ENCODE results near the gene SRP72. TPM values are rescaled to one million over a fixed set of nuclear protein-coding genes. Genes with fewer than 3 reads are reported as not detected.

The SRP72 gene, protein sequence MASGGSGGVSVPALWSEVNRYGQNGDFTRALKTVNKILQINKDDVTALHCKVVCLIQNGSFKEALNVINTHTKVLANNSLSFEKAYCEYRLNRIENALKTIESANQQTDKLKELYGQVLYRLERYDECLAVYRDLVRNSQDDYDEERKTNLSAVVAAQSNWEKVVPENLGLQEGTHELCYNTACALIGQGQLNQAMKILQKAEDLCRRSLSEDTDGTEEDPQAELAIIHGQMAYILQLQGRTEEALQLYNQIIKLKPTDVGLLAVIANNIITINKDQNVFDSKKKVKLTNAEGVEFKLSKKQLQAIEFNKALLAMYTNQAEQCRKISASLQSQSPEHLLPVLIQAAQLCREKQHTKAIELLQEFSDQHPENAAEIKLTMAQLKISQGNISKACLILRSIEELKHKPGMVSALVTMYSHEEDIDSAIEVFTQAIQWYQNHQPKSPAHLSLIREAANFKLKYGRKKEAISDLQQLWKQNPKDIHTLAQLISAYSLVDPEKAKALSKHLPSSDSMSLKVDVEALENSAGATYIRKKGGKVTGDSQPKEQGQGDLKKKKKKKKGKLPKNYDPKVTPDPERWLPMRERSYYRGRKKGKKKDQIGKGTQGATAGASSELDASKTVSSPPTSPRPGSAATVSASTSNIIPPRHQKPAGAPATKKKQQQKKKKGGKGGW
- total RNA-seq (2014; rRNA removed; shearing (Covaris generic)): 56.8 and 84.6 TPM in 2 replicates

GRCh38 chr4:56467284-56468096, at the start of gene SRP72:
Gene SRP72, plus strand, starts transcription at chr4:56467617. Its CDS starts 19 bp downstream, at chr4:56467636.
- H3K27me3 ChIP-seq (ENCODE audit: control insufficient read depth, insufficient read depth, low read length): no peaks in the 10 kb centered on the region
- H3K4me3 ChIP-seq (ENCODE audit: insufficient read depth, low read depth, low read length): peak within 1 kb of the TSS; percentile 53
- DNase-seq: peak; percentile 91
- H3K36me3 ChIP-seq (replicated peaks; ENCODE audit: control insufficient read depth, insufficient read depth, low read length): peaks cover 2% of the 10 kb centered on the region; the same call in 1 of the 2 replicates

- Histone ChIP-seq H3K27me3 (ENCODE audit: control insufficient read depth, insufficient read depth, low read length) (no peaks in the 10 kb centered on the region), H3K36me3 (replicated peaks; ENCODE audit: control insufficient read depth, insufficient read depth, low read length) (no peaks in the 10 kb centered on the region; the same call in 1 of the 2 replicates), H3K4me3 (ENCODE audit: insufficient read depth, low read depth, low read length) (no peak overlapping the region)
- DNase-seq: no peak
These were observed 43.2 kb upstream of the SRP72 start for GRCh38 chr4:56424176-56424575.

- H3K4me3 ChIP-seq (ENCODE audit: insufficient read depth, low read depth, low read length): no peak overlapping the region
- no peaks in the 10 kb centered on the region for H3K27me3 ChIP-seq (ENCODE audit: control insufficient read depth, insufficient read depth, low read length)
- H3K36me3 ChIP-seq (replicated peaks; ENCODE audit: control insufficient read depth, insufficient read depth, low read length): no peaks in the 10 kb centered on the region; the same call in 1 of the 2 replicates
- no peak for DNase-seq
These were observed 42.5 kb upstream of the SRP72 start for GRCh38 chr4:56424697-56425514.

DNA sequence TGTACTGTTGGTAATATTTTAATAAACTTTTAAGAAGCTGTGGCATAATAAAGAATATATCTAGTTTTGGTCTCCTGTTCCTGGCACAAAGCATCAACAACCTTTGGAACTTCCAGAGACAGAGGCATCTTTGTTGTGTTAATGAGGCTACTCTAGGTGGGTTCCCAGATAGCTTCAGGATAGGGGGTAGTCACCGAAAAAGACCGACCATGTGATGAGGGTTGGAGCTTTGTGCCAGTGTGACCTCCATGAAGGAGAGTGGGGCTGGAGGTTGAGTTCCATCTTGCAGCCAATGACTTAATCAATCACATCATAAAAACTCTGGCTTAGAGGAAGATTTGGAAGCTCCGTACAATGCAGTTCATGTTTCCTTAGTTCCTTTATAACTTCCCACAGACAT, 41.9 kb upstream of the SRP72 start:
- peak; percentile 50 for DNase-seq
- Histone ChIP-seq H3K27me3 (ENCODE audit: control insufficient read depth, insufficient read depth, low read length) (no peaks in the 10 kb centered on the region), H3K4me3 (ENCODE audit: insufficient read depth, low read depth, low read length) (no peak overlapping the region), H3K36me3 (replicated peaks; ENCODE audit: control insufficient read depth, insufficient read depth, low read length) (no peaks in the 10 kb centered on the region; the same call in 1 of the 2 replicates)

DNA sequence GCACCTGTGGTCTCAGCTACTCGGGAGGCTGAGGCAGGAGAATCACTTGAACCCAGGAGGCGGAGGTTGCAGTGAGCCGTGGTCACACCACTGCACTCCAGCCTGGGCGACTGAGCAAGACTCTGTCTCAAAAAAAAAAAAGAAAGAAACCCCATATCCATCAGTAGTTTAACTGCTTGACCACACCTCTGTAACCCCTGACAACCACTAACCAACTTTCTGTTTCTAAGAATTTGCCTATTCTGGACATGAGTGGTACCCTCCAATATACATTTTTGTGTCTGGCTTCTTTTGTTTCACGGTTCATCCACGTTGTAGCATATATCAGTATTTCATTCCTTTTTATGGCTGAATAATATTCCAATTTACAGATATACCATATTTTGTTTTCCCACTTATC, 41.1 kb upstream of the SRP72 start:
- Histone ChIP-seq H3K4me3 (ENCODE audit: insufficient read depth, low read depth, low read length) (no peak overlapping the region), H3K36me3 (replicated peaks; ENCODE audit: control insufficient read depth, insufficient read depth, low read length) (no peaks in the 10 kb centered on the region; the same call in 1 of the 2 replicates), H3K27me3 (ENCODE audit: control insufficient read depth, insufficient read depth, low read length) (no peaks in the 10 kb centered on the region)
- no peak for DNase-seq

GRCh38 chr4:56427179-56427578, 40.2 kb upstream of the SRP72 start:
- H3K4me3 ChIP-seq (ENCODE audit: insufficient read depth, low read depth, low read length): no peak overlapping the region
- H3K27me3 ChIP-seq (ENCODE audit: control insufficient read depth, insufficient read depth, low read length): no peaks in the 10 kb centered on the region
- no peaks in the 10 kb centered on the region; the same call in 1 of the 2 replicates for H3K36me3 ChIP-seq (replicated peaks; ENCODE audit: control insufficient read depth, insufficient read depth, low read length)
- no peak for DNase-seq

GRCh38 chr4:56430203-56430602, 37.2 kb upstream of the SRP72 start:
- no peaks in the 10 kb centered on the region for H3K36me3 ChIP-seq (replicated peaks; ENCODE audit: control insufficient read depth, insufficient read depth, low read length)

GRCh38 chr4:56433280-56433679, 34.1 kb upstream of the SRP72 start:
- Histone ChIP-seq H3K36me3 (replicated peaks; ENCODE audit: control insufficient read depth, insufficient read depth, low read length) (no peaks in the 10 kb centered on the region), H3K27me3 (ENCODE audit: control insufficient read depth, insufficient read depth, low read length) (no peaks in the 10 kb centered on the region), H3K4me3 (ENCODE audit: insufficient read depth, low read depth, low read length) (peak overlapping the region; percentile 90; the same call in 1 of the 2 replicates)
- no peak for DNase-seq

More at GRCh38 chr4:56430203-56430602, 37.2 kb upstream of the SRP72 start:
- Histone ChIP-seq H3K4me3 (ENCODE audit: insufficient read depth, low read depth, low read length) (no peak overlapping the region), H3K27me3 (ENCODE audit: control insufficient read depth, insufficient read depth, low read length) (no peaks in the 10 kb centered on the region)
- DNase-seq: no peak

- DNase-seq: no peak
- Histone ChIP-seq H3K27me3 (ENCODE audit: control insufficient read depth, insufficient read depth, low read length) (no peaks in the 10 kb centered on the region), H3K4me3 (ENCODE audit: insufficient read depth, low read depth, low read length) (peak overlapping the region; percentile 90), H3K36me3 (replicated peaks; ENCODE audit: control insufficient read depth, insufficient read depth, low read length) (no peaks in the 10 kb centered on the region)
These were observed 32.7 kb upstream of the SRP72 start for GRCh38 chr4:56434599-56435139.

DNA sequence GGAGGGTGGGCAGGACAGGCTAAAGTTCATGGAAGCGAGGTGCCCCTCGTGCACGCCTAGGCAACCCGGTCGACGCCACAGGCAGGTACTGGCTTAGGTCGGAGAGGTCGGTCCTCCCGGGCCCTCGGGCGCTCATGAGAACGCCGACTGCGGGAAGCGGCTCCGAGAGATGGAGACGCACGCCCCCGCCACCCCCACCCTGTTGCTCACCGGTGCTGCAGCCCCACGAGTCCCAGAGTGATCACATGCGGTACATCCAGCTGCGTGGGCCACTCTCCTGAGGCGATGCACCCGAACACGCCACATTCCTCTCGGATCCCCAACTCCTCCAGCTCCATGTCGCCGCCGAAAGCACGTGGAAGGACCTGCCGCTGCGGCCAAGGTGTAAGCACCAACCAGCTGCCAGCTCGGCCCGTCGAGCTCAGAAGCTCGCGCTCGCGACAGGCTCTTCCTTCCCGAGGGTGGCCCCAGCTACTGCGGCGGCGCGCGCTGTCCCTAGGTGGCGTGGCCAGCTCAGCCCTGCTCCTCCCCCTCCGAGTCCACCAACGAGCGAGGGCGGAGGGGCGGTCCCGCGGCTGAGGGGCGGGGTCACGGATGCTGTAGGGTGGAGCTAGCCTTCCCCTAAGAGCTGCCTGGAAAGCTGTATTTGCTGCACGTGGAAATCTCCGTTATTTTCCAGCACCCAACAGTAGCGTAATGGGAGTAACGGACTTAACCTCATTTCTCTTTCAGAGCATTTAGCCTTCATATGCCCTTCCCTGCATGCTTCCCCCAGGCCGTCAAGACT, 32.1 kb upstream of the SRP72 start, which contains the start of gene PPAT:
PPAT (minus strand) TSS at position 476 of the 787 bp plus-strand sequence; CDS start at position 338, 138 bp downstream.
- peak; percentile 98 for DNase-seq
- Histone ChIP-seq H3K36me3 (replicated peaks; ENCODE audit: control insufficient read depth, insufficient read depth, low read length) (no peaks in the 10 kb centered on the region; the same call in 1 of the 2 replicates), H3K27me3 (ENCODE audit: control insufficient read depth, insufficient read depth, low read length) (no peaks in the 10 kb centered on the region), H3K4me3 (ENCODE audit: insufficient read depth, low read depth, low read length) (peak within 1 kb of the TSS; percentile 90)

DNA sequence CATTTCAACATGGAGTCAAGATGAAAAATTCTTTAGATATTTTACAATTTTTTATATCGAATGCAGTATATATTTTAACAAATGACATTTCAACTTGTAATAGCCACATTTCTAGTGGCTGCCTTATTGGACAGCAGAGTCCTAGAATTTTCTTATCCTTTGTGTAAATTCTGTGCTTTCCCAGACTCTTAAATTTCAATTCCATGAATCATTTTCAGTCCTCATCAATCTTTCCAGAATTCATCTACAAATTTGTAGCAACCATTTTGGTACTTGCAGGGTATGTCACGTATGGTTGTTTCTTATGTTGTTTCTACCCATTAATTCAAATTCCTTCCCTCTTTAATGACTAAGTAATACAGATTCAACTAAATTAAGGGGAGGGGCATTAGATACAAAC, 28.7 kb upstream of the SRP72 start:
- no peaks in the 10 kb centered on the region for H3K27me3 ChIP-seq (ENCODE audit: control insufficient read depth, insufficient read depth, low read length)
- H3K4me3 ChIP-seq (ENCODE audit: insufficient read depth, low read depth, low read length): no peak overlapping the region
- no peak for DNase-seq
- H3K36me3 ChIP-seq (replicated peaks; ENCODE audit: control insufficient read depth, insufficient read depth, low read length): peaks cover 9% of the 10 kb centered on the region

- H3K4me3 ChIP-seq (ENCODE audit: insufficient read depth, low read depth, low read length): no peak overlapping the region
- no peaks in the 10 kb centered on the region for H3K27me3 ChIP-seq (ENCODE audit: control insufficient read depth, insufficient read depth, low read length)
These were observed 26.4 kb upstream of the SRP72 start for GRCh38 chr4:56440983-56441382.

DNA sequence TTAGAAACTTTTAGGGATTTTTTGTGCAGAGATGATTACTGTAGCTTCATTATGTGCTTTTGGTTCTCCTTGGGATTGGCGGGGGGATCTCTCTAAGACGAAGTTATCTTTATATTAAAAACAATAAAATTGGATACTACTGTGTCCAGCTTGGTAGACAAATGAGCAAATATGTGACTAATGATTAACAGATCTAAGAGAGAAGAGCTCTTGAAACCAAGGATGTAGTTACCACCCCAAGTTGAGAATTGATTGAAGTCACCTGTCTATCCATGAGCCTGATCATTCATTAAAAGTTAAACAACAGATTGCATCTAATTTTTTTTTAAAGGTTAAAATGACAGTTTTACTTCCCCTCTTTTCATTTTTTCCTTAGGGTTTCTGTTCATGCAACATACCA, 22.7 kb upstream of the SRP72 start:
- H3K27me3 ChIP-seq (ENCODE audit: control insufficient read depth, insufficient read depth, low read length): no peaks in the 10 kb centered on the region
- peaks cover 31% of the 10 kb centered on the region for H3K36me3 ChIP-seq (replicated peaks; ENCODE audit: control insufficient read depth, insufficient read depth, low read length)

More at GRCh38 chr4:56440983-56441382, 26.4 kb upstream of the SRP72 start:
- DNase-seq: no peak
- peaks cover 14% of the 10 kb centered on the region for H3K36me3 ChIP-seq (replicated peaks; ENCODE audit: control insufficient read depth, insufficient read depth, low read length)

More for the DNA sequence above, 22.7 kb upstream of the SRP72 start:
- H3K4me3 ChIP-seq (ENCODE audit: insufficient read depth, low read depth, low read length): no peak overlapping the region
- DNase-seq: no peak
